Endothelial cell of umbilical vein (primary cell): Measurements from ENCODE around the gene TSFM. TPM values are rescaled to one million over a fixed set of nuclear protein-coding genes. Genes with fewer than 3 reads are reported as not detected.

Experiments used
- BruUV-seq: library from RNA; stranded (reverse); fragments of 400-500 nt; replicated peaks from 2 replicates; lab custom pipeline; 2021; lab: Mats Ljungman, UMichigan
- CTCF ChIA-PET: fragments of 300-600, 350-600 bp; sonication (Branson Sonifier 250); formaldehyde crosslinking; loops from one replicate; lab custom pipeline; 2021; ENCODE audit warnings: antibody characterized with exemption, inconsistent platforms; lab: Charles Lee
- POLR2A ChIA-PET: fragments of 300-600, 350-600 bp; sonication (Branson Sonifier 250); formaldehyde crosslinking; loops from one replicate; lab custom pipeline; 2021; ENCODE audit warnings: antibody characterized with exemption, inconsistent platforms; lab: Charles Lee
- DNase-seq: peaks from one replicate; pipeline ENCODE4 v3.0.0-alpha.2; 2011; ENCODE audit warnings: low read depth, low spot score
- FAIRE-seq: peaks from 2 replicates; lab custom pipeline; 2011; peaks lifted over from hg19 to GRCh38; lab: Jason Lieb, UNC
- H2AFZ ChIP-seq: 2 replicates; pipeline ENCODE4 v1.6.0; 2012; ENCODE audit warnings: low read depth, low read length, control low read depth, inconsistent platforms
- H3K27ac ChIP-seq: 2 replicates; pipeline ENCODE4 v1.5.1; 2011; ENCODE audit warnings: low read depth, mild to moderate bottlenecking, control low read depth, low read length, moderate library complexity; ENCODE audit not compliant: insufficient read depth
- H3K27me3 ChIP-seq, 2 experiments: 2 replicates each; pipeline versions ENCODE4 v1.6.0 to v1.6.1; 2011; ENCODE audit warnings: low read length in 2 of 2, mixed read lengths in 1 of 2; ENCODE audit not compliant: control insufficient read depth in 2 of 2, insufficient read depth in 2 of 2
- H3K36me3 ChIP-seq, 2 experiments: 2 replicates in 1 of 2; 3 replicates in 1 of 2; pipeline ENCODE4 v1.5.1; 2011; ENCODE audit warnings: low read length in 2 of 2, mild to moderate bottlenecking in 1 of 2, moderate library complexity in 1 of 2; ENCODE audit not compliant: control insufficient read depth in 2 of 2, insufficient read depth in 2 of 2; ENCODE audit errors: extremely low read depth in 1 of 2
- H3K4me1 ChIP-seq: 3 replicates; pipeline ENCODE4 v1.5.1; 2011; ENCODE audit warnings: mild to moderate bottlenecking, low read length; ENCODE audit not compliant: control insufficient read depth, insufficient read depth; ENCODE audit errors: extremely low read depth
- H3K4me2 ChIP-seq: 2 replicates; pipeline ENCODE4 v1.6.1; 2011; ENCODE audit warnings: low read length, control low read depth, mixed read lengths; ENCODE audit not compliant: insufficient read depth
- H3K4me3 ChIP-seq, 3 experiments: fragments of 200-600 bp in 1 of 3; sonication (generic), shearing (Covaris generic) in 1 of 3; replicated peaks in 1 of 3; 2 replicates each; pipeline ENCODE4 v1.5.1; 2011 to 2016; ENCODE audit warnings: control low read depth in 3 of 3, low read length in 3 of 3, mild to moderate bottlenecking in 2 of 3, inconsistent platforms in 1 of 3, low read depth in 1 of 3, moderate library complexity in 1 of 3; ENCODE audit not compliant: insufficient read depth in 1 of 3
- H3K79me2 ChIP-seq: 2 replicates; pipeline ENCODE4 v1.6.0; 2012; ENCODE audit warnings: low read length, inconsistent platforms; ENCODE audit not compliant: control insufficient read depth, insufficient read depth
- H3K9ac ChIP-seq: replicated peaks from 2 replicates; pipeline ENCODE3; 2011; ENCODE audit warnings: low read length, control low read depth; ENCODE audit not compliant: insufficient read depth; ENCODE audit errors: extremely low read depth
- H3K9me1 ChIP-seq: replicated peaks from 3 replicates; pipeline ENCODE4 v1.6.0; 2011; ENCODE audit warnings: mild to moderate bottlenecking, low read length; ENCODE audit not compliant: control insufficient read depth, insufficient read depth; ENCODE audit errors: extremely low read depth
- H3K9me3 ChIP-seq: replicated peaks from 2 replicates; pipeline ENCODE4 v1.5.1; 2012; ENCODE audit warnings: low read length, inconsistent platforms; ENCODE audit not compliant: control insufficient read depth, insufficient read depth
- H4K20me1 ChIP-seq: replicated peaks from 2 replicates; pipeline ENCODE3; 2011; ENCODE audit warnings: mild to moderate bottlenecking, low read length; ENCODE audit not compliant: control insufficient read depth, insufficient read depth; ENCODE audit errors: extremely low read depth
- EZH2 ChIP-seq: IDR thresholded peaks from 2 replicates; pipeline ENCODE4 v1.6.1; 2012; ENCODE audit warnings: borderline replicate concordance, low read depth, mild to moderate bottlenecking, moderate library complexity, low read length, inconsistent platforms; ENCODE audit not compliant: severe bottlenecking
- FOS ChIP-seq: IDR thresholded peaks from 2 replicates; pipeline ENCODE4 v1.6.1; 2011; ENCODE audit warnings: mild to moderate bottlenecking, low read length, moderate library complexity, borderline replicate concordance; ENCODE audit not compliant: insufficient read depth
- GATA2 ChIP-seq: IDR thresholded peaks from 2 replicates; pipeline ENCODE4 v1.7.0; 2011; ENCODE audit warnings: low read depth, mild to moderate bottlenecking, moderate library complexity, mixed read lengths, low read length; ENCODE audit not compliant: insufficient read length, insufficient read depth
- JUN ChIP-seq: IDR thresholded peaks from 2 replicates; pipeline ENCODE4 v1.6.1; 2011; ENCODE audit warnings: borderline replicate concordance, low read depth; ENCODE audit not compliant: insufficient read length, insufficient read depth
- MYC ChIP-seq: IDR thresholded peaks from one replicate; pipeline ENCODE4 v1.6.1; 2011; ENCODE audit warnings: mild to moderate bottlenecking, low read depth, low read length
- POLR2A ChIP-seq: IDR thresholded peaks from 2 replicates; pipeline ENCODE4 v1.6.1; 2012; ENCODE audit warnings: low read depth, mild to moderate bottlenecking, control low read depth, low read length
- POLR2AphosphoS5 ChIP-seq: IDR thresholded peaks from 2 replicates; pipeline ENCODE4 v1.6.1; 2012; ENCODE audit warnings: low read depth, mild to moderate bottlenecking, control low read depth, low read length, moderate library complexity; ENCODE audit not compliant: insufficient read depth
- dilution Hi-C: fragments of 300-500 bp; cut with MboI; formaldehyde crosslinking; loops from one replicate; pipeline ENCODE4 v1.15.0; 2019; ENCODE audit warnings: low sequenced_read_pairs; ENCODE audit not compliant: extremely low pct_ligation_motif_present
- intact Hi-C: fragments of 100-400 bp; cut with micrococcal nuclease; formaldehyde crosslinking; loops from one replicate; pipeline ENCODE4 v1.10.0; 2022
- polyA plus RNA-seq, 4 experiments: library from polyadenylated mRNA; depleted of rRNA in 3 of 4; stranded (reverse) in 3 of 4; unstranded in 1 of 4; fragments of >200 nt; gene quantifications; 2 replicates each; pipeline versions ENCODE4 v1.2.1 to v1.2.3, GENCODE V29; 2011 to 2012; ENCODE audit warnings: missing spikeins in 1 of 4
- total RNA-seq: library from RNA; stranded (reverse); gene quantifications from 2 replicates; pipeline ENCODE4 v1.2.3, GENCODE V29; 2021
- TF ChIP-seq, protein P1 (sequence below), 2 donors: IDR thresholded peaks; 1 replicate in 1 of 2; 2 replicates in 1 of 2; pipeline ENCODE4 v1.5.1; 2011; ENCODE audit warnings: low read length in 2 of 2, mild to moderate bottlenecking in 2 of 2, moderate library complexity in 2 of 2, control low read depth in 1 of 2, inconsistent platforms in 1 of 2, low read depth in 1 of 2; ENCODE audit not compliant: insufficient read depth in 1 of 2; ENCODE audit errors: extremely low read depth in 1 of 2
- TF ChIP-seq, protein P2 (sequence below): IDR thresholded peaks from 2 replicates; pipeline ENCODE4 v1.6.1; 2011; ENCODE audit not compliant: insufficient read depth, insufficient read length

Gene TSFM
- total and polyA plus RNA-seq, 2 donors (not counting 3 experiments of a cell fraction or from before 2014, with no cell fraction given) = 16.5 to 41.8 TPM

DNA sequence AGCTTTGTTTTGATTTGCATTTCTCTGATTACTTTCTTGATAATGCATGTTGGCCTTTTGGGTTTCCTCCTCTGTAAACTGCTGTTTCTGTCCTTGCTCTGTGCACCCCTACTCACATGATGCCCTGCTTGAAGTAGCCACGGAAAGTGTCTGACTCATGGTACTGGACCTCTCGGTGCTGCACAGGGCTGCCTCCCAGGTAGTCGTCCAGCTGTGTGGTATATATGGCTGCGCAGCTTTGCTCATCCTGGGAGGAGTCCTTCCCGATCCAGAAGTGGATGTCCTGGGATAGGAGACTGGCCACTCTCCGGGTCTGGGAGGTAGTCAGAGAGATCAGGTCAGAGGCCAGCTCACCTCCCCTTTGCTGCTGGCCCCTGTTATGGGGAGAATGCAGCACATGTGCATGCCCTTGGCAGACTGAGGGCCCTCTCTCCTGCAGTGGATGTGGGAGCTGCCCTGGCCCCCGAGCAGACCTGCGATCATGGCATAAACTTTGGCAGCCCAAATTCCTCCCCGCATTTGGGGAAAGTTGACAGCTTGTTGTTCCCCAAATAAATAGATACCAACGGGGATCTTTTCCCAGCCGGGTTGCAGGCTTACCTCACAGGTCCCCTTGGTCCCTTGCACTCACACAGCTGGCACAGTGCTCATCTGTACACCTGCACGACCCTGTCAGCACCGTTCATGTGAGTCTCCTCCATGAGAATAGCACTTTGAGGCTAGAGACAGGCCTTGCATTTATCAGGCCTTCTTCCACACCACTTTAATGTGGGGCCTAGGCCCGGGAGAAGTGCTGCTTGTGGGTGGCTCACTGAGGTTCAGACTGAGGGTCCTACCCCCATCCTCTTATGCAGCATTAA is 30.8 kb downstream of the TSFM start:
- intact Hi-C loops = no loop called here
- FAIRE-seq = no peak

More for the DNA sequence above, 30.8 kb downstream of the TSFM start:
- no peaks in the 10 kb centered on the region for H4K20me1 ChIP-seq
- no peak overlapping the region for H3K4me3 ChIP-seq
- H3K9me1 ChIP-seq = no peaks in the 10 kb centered on the region
- H2AFZ ChIP-seq = no peak overlapping the region
- H3K27ac ChIP-seq = no peak overlapping the region
- no peaks in the 10 kb centered on the region for H3K27me3 ChIP-seq
- BruUV-seq = no TSS peak
- no peaks in the 10 kb centered on the region for H3K79me2 ChIP-seq
- no peak for DNase-seq
- dilution Hi-C loops = no loop called here
- no peaks in the 10 kb centered on the region for H3K4me1 ChIP-seq
- H3K9me3 ChIP-seq = no peaks in the 10 kb centered on the region
- peaks cover 0 to 4% of the 10 kb centered on the region in 2 experiments for H3K36me3 ChIP-seq
- TF ChIP-seq EZH2 (no peak), POLR2A (no peak), MYC (no peak), FOS (no peak), GATA2 (no peak), POLR2AphosphoS5 (no peak), JUN (no peak)
- TF ChIP-seq, protein P1, sequence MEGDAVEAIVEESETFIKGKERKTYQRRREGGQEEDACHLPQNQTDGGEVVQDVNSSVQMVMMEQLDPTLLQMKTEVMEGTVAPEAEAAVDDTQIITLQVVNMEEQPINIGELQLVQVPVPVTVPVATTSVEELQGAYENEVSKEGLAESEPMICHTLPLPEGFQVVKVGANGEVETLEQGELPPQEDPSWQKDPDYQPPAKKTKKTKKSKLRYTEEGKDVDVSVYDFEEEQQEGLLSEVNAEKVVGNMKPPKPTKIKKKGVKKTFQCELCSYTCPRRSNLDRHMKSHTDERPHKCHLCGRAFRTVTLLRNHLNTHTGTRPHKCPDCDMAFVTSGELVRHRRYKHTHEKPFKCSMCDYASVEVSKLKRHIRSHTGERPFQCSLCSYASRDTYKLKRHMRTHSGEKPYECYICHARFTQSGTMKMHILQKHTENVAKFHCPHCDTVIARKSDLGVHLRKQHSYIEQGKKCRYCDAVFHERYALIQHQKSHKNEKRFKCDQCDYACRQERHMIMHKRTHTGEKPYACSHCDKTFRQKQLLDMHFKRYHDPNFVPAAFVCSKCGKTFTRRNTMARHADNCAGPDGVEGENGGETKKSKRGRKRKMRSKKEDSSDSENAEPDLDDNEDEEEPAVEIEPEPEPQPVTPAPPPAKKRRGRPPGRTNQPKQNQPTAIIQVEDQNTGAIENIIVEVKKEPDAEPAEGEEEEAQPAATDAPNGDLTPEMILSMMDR (IDR thresholded peaks at IDR 0.05; ENCODE audit: extremely low read depth in 1 of 2, insufficient read depth in 1 of 2, low read depth in 1 of 2, low read length in 2 of 2) = no peak
- TF ChIP-seq, protein P2, sequence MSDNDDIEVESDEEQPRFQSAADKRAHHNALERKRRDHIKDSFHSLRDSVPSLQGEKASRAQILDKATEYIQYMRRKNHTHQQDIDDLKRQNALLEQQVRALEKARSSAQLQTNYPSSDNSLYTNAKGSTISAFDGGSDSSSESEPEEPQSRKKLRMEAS = no peak
- ChIA-PET CTCF (interaction anchor here (3.1 to 6.4 kb wide), 2 partner anchors 11 kb away, joined by 20 to 47 read pairs; no protein-coding TSS in a partner anchor), POLR2A (no interaction called here)
- no peak overlapping the region for H3K9ac ChIP-seq
- H3K4me2 ChIP-seq = no peak overlapping the region
